ENCODE data around the gene GRHL1.
"Not testable (repeated sequence)": the region's sequence is repeated elsewhere in the genome, so short reads cannot be mapped to it uniquely, and the experiment has no call there.

Gene GRHL1

GRCh38 chr2:10007921-10008808 is 56.7 kb downstream of the GRHL1 start:
- no peak overlapping the region for H3K4me3 ChIP-seq (ENCODE audit: low read depth, low read length)
- TF ChIP-seq, protein P1, sequence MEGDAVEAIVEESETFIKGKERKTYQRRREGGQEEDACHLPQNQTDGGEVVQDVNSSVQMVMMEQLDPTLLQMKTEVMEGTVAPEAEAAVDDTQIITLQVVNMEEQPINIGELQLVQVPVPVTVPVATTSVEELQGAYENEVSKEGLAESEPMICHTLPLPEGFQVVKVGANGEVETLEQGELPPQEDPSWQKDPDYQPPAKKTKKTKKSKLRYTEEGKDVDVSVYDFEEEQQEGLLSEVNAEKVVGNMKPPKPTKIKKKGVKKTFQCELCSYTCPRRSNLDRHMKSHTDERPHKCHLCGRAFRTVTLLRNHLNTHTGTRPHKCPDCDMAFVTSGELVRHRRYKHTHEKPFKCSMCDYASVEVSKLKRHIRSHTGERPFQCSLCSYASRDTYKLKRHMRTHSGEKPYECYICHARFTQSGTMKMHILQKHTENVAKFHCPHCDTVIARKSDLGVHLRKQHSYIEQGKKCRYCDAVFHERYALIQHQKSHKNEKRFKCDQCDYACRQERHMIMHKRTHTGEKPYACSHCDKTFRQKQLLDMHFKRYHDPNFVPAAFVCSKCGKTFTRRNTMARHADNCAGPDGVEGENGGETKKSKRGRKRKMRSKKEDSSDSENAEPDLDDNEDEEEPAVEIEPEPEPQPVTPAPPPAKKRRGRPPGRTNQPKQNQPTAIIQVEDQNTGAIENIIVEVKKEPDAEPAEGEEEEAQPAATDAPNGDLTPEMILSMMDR (IDR thresholded peaks at IDR 0.05; ENCODE audit: borderline replicate concordance, insufficient read depth, low read depth, low read length) = no peak

GRCh38 chr2:10008809-10009176 is 57.3 kb downstream of the GRHL1 start:
- no peak overlapping the region for H3K4me3 ChIP-seq (ENCODE audit: low read depth, low read length)
- TF ChIP-seq, protein P1 (IDR thresholded peaks at IDR 0.05; ENCODE audit: borderline replicate concordance, insufficient read depth, low read depth, low read length) = no peak

- H3K4me3 ChIP-seq (ENCODE audit: low read depth, low read length) = no peak overlapping the region
- TF ChIP-seq, protein P1 (IDR thresholded peaks at IDR 0.05; ENCODE audit: borderline replicate concordance, insufficient read depth, low read depth, low read length) = no peak
Measured at GRCh38 chr2:10009271-10009810, 57.8 kb downstream of the GRHL1 start.

DNA sequence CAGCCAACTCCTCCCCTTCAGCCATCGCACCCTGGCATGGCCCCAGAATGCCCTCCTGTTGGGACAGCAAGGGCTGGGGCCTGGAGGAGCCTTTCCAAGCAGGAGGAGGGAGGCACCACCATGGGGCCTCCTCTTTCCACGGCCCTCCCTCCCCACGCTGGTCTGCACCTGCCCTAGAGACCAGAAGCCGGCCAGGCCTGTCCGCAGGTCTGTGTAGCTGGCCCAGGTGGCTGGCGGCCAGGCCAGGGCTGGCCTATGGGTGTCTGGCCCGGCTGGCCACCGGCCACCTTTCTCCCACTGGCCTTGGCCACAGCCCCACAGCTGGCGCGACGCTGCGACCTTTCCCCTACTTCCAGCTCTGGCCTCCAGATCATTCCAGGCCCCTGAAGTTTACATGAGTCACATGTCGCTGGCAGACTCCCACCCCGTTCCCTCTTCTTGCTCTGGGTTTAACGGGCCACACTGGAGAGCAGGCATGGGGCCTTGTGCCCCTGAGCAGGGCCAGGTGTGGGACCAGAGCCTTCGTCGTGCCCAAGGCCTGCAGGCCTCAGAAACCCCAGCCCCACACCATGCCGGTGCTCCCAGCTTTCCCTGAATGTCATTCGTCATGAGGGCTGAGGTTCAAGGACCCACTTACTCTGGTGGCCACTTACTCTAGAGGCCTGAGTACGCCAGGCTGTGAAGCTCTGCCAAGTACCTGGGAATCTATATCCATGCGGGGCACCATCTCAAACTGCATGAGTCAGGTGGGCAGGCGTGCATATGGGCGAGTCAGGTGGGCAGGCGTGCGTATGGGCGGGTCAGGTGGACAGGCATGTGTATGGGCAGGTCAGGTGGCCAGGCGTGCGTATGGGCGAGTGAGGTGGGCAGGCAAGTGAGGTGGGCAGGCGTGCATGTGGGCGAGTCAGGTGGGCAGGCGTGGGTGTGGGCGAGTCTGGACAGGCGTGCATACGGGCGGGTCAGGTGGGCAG is 58.6 kb downstream of the GRHL1 start:
- no peak overlapping the region for H3K4me3 ChIP-seq (ENCODE audit: low read depth, low read length)
- TF ChIP-seq, protein P1 (IDR thresholded peaks at IDR 0.05; ENCODE audit: borderline replicate concordance, insufficient read depth, low read depth, low read length) = no peak

- H3K4me3 ChIP-seq (ENCODE audit: low read depth, low read length) = not testable (repeated sequence)
Measured at GRCh38 chr2:10010861-10011605, 59.5 kb downstream of the GRHL1 start.

DNA sequence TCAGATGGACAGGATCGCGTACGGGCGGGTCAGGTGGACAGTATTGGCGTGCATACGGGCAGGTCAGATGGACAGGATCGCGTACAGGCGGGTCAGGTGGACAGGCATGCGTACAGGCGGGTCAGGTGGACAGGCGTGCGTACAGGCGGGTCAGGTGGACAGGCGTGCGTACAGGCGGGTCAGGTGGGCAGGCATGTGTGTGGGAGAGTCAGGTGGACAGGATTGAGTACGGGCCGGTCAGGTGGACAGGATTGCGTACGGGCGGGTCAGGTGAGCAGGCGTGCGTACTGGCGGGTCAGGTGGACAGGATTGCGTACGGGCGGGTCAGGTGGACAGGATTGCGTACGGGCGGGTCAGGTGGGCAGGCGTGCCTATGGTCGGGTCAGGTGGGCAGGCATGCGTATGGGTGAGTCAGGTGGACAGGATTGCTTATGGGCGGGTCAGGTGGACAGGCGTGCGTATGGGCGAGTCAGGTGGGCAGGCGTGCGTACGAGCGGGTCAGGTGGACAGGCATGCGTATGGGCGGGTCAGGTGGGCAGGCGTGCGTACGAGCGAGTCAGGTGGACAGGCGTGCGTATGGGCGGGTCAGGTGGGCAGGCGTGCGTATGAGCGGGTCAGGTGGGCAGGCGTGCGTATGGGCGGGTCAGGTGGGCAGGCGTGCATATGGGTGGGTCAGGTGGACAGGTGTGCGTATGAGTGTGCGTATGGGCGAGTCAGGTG is 60.3 kb downstream of the GRHL1 start:
- H3K4me3 ChIP-seq (ENCODE audit: low read depth, low read length) = not testable (repeated sequence)

- H3K4me3 ChIP-seq (ENCODE audit: low read depth, low read length) = not testable (repeated sequence)
Measured at GRCh38 chr2:10012366-10012962, 61.0 kb downstream of the GRHL1 start.

Data from GM12875 (cell line).